Activated T-cell treated with anti-CD3 and anti-CD28 coated beads, Interleukin-2, amount 50 U/mL, for 72 hours (primary cell): ENCODE data around the gene MYO16. TPM values are rescaled to one million over a fixed set of nuclear protein-coding genes. Genes with fewer than 3 reads are reported as not detected.

Source experiments
- ATAC-seq, 2 donors: fragments of 150-1000 bp; cut with Tn5 transposase; replicated peaks in 1 of 2; 2 replicates each; pipeline ENCODE4 v1.10.0; 2021; ENCODE audit warnings: moderate library complexity in 2 of 2, mild to moderate bottlenecking in 1 of 2
- DNase-seq, 2 donors: peaks; one replicate each; pipeline ENCODE4 v3.0.0; 2021 to 2022; ENCODE audit warnings: mixed read lengths in 1 of 2
- H3K27ac Mint-ChIP-seq: one replicate; pipeline ENCODE4 v1.8.0; 2022; ENCODE audit warnings: mild to moderate bottlenecking, moderate library complexity, mixed read lengths
- H3K27me3 Mint-ChIP-seq: one replicate; pipeline ENCODE4 v1.8.0; 2022; ENCODE audit warnings: low read depth, mixed read lengths
- H3K36me3 Mint-ChIP-seq, 2 donors: one replicate each; pipeline ENCODE4 v1.8.0; 2022; ENCODE audit warnings: mixed read lengths in 2 of 2, mild to moderate bottlenecking in 1 of 2; ENCODE audit not compliant: insufficient read depth in 2 of 2
- H3K4me1 Mint-ChIP-seq: one replicate; pipeline ENCODE4 v1.8.0; 2022; ENCODE audit warnings: low read depth, mixed read lengths
- H3K4me3 Mint-ChIP-seq, 2 donors: one replicate each; pipeline ENCODE4 v1.8.0; 2022; ENCODE audit warnings: mild to moderate bottlenecking in 2 of 2, mixed read lengths in 2 of 2, moderate library complexity in 2 of 2
- H3K9me3 Mint-ChIP-seq, 2 donors: one replicate each; pipeline ENCODE4 v1.8.0; 2022; ENCODE audit warnings: mixed read lengths in 2 of 2
- total RNA-seq, 2 donors: library from RNA; stranded (reverse); gene quantifications; one replicate each; pipeline ENCODE4 v1.2.3, GENCODE V29; 2022

Gene MYO16
- total RNA-seq, 2 donors from 2014 or later: not detected

DNA sequence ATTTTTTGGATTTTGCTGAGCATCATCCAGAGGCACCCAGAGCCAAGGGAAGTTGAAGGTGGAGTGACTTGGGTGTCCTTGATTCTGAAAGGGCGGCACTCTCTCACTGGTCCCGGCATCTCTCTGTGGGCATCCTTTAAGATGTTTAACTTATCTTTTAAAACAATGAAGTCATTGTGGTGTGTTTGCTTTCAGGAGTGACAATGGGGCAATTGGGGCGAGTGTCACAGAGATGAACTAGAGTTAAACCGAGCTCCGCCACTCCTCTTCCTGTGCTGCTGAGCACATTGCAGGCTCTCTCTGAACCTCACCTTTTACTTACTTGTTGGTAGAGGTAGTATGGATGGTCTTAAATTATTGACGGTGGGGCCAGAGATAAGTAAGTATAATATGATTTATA is 295.7 kb downstream of the MYO16 start:
- ATAC-seq: no peak
- no peak overlapping the region for H3K27ac Mint-ChIP-seq

DNA sequence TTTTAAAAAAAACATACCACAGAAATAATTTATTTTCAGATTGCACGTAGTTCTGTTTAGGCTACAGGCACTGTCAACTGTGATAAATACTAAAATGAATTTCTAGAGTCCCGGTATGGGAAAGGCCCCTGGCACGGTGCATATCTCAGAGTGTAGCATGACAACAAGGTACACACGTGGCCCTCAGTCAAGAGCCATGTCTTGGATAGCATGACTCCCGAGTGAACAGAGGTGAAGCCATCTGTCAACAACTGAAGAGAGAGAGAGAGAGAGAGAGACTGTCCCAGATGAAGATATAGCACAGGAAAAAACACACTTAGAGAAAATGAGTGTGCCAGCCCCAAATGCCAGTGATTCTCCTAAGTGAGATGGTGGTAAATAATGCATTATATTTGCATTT is 297.5 kb downstream of the MYO16 start:
- Mint-ChIP-seq H3K36me3 (no peaks in the 10 kb centered on the region), H3K4me3 (no peak overlapping the region), H3K9me3 (no peaks in the 10 kb centered on the region), H3K27me3 (peaks cover 7% of the 10 kb centered on the region), H3K27ac (no peak overlapping the region), H3K4me1 (no peaks in the 10 kb centered on the region)
- DNase-seq (no peak), ATAC-seq (no peak)

More for the DNA sequence above, 295.7 kb downstream of the MYO16 start:
- Mint-ChIP-seq H3K36me3 (no peaks in the 10 kb centered on the region), H3K4me3 (no peak overlapping the region), H3K4me1 (no peaks in the 10 kb centered on the region), H3K9me3 (no peaks in the 10 kb centered on the region), H3K27me3 (peaks cover 7% of the 10 kb centered on the region)
- no peak for DNase-seq

DNA sequence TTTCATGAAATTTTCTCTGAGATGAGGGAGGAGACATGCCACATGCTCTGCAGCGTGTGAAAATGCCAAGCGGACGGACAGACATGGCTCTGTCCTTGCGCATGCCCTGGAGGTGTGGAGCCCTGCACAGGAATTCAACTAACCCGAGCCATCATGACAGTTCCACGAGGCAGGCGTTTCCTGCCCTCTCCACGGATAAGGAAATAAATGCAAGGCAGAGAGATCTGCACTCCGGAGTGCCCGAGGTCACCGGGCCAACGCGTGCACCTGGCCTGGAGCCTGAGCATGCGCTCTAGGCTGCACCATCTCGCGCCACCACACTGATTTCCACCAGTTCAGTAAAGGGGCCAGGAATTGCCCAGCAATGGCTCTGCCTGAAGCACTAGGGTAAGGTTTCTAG is 298.2 kb downstream of the MYO16 start:
- no peak for ATAC-seq
- no peak overlapping the region for H3K27ac Mint-ChIP-seq
- peaks cover 7% of the 10 kb centered on the region for H3K27me3 Mint-ChIP-seq

DNA sequence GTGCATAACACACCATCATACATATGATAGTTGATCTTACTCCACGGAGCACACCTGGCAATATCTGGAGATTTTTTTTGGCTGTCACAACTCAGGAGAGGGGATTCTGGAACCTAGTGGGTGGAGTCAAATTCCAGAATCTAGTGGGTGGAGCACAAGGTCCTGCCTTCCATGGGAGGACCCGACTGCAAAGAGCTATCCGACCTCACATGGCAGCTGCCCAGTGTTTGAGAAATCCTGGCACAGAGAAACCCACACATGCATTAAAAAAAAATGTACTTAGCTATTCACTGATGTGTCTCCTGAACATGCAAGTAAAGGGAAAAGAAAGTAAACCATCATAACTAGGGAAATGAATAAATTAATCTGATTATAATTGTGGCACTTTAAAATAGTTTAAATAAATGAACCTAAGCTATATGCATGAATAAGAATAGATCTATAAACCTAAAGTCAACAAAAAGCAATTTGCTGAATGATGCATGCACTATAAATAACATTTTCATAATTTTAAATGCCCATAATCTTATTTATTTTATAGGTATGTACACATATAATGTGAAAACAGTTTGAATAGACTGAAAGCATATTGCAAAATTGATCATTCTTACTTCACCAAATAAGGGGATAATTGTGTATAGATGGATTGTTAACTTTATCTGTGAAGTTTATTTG is 300.3 kb downstream of the MYO16 start:
- Mint-ChIP-seq H3K36me3 (no peaks in the 10 kb centered on the region), H3K4me1 (no peaks in the 10 kb centered on the region), H3K9me3 (no peaks in the 10 kb centered on the region), H3K27me3 (peaks cover 10% of the 10 kb centered on the region), H3K27ac (no peak overlapping the region), H3K4me3 (no peak overlapping the region)
- DNase-seq: no peak
- ATAC-seq: no peak

More for the DNA sequence above, 298.2 kb downstream of the MYO16 start:
- H3K4me1 Mint-ChIP-seq: no peaks in the 10 kb centered on the region
- H3K9me3 Mint-ChIP-seq: no peaks in the 10 kb centered on the region
- no peak for DNase-seq
- no peaks in the 10 kb centered on the region for H3K36me3 Mint-ChIP-seq
- H3K4me3 Mint-ChIP-seq: no peak overlapping the region

DNA sequence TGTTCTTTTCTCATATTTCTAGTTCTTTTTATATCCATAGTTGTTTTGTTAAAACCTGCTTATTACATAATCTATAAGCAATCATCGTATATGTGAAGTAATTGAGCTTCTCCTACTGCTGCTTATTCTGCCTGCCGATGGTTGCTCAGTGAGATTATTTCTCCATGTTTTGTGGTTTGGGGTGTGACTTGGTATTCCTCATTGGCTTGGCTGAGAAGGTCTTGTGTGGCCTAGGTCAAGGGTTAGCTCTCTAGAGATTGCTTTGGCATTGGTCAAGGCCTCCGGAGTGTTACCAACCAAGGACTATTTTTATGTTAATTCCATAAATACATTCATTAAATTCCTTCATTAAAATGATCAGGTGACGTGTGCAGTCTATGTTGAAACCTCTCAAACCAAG is 302.8 kb downstream of the MYO16 start:
- no peak for DNase-seq
- Mint-ChIP-seq H3K27me3 (peaks cover 9% of the 10 kb centered on the region), H3K4me3 (no peak overlapping the region), H3K27ac (no peak overlapping the region), H3K36me3 (peaks cover 0 to 1% of the 10 kb centered on the region in 2 donors), H3K4me1 (no peaks in the 10 kb centered on the region), H3K9me3 (peaks cover 1 to 2% of the 10 kb centered on the region in 2 donors)
- no peak for ATAC-seq

DNA sequence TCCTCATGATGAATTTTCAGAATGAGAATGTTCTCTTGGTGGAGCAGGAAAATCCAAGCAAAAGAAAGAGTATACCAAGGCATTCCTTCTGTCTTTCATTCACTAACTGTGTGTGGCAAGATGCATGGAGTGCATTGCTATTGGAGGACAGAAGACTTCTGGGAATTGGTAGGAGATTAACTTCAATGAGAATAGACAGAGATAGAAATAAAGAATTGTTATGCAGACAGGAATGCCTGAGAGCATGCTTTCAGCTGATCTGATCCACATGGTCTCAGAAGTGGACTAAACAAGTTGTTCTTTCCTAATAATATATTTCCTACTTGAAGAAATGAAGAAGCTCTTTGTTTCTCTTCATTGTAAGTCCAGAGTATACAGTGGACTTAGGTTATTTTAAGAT is 303.6 kb downstream of the MYO16 start:
- DNase-seq (no peak), ATAC-seq (no peak)
- H3K27me3 Mint-ChIP-seq: peaks cover 9% of the 10 kb centered on the region
- peaks cover 3 to 4% of the 10 kb centered on the region in 2 donors for H3K9me3 Mint-ChIP-seq
- no peak overlapping the region for H3K27ac Mint-ChIP-seq
- H3K4me1 Mint-ChIP-seq: no peaks in the 10 kb centered on the region
- peaks cover 2 to 3% of the 10 kb centered on the region in 2 donors for H3K36me3 Mint-ChIP-seq
- no peak overlapping the region for H3K4me3 Mint-ChIP-seq

DNA sequence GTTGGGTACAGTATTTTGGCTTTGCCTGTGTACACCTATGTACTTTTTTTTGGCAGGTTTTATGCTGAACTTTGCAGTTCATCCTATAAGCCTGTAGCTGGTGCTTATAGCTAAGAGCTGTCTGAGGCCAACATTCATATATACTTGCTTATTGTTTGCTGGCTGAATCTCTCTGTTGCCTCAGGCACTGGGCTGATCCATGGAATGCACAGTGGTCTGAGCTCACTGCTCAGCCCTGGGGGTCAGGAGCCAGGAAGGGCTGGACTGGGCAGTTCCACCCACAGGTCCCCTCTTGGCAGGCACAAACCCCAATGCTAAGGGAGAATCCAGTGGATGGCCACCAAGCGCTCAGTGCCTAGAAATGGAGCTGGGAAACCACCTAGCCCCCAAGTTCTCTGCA is 308.7 kb downstream of the MYO16 start:
- Mint-ChIP-seq H3K4me3 (no peak overlapping the region), H3K27ac (no peak overlapping the region), H3K4me1 (no peaks in the 10 kb centered on the region), H3K36me3 (peaks cover 2 to 5% of the 10 kb centered on the region in 2 donors), H3K9me3 (peaks cover 3 to 4% of the 10 kb centered on the region in 2 donors), H3K27me3 (peaks cover 9% of the 10 kb centered on the region)
- no peak for DNase-seq
- no peak for ATAC-seq

DNA sequence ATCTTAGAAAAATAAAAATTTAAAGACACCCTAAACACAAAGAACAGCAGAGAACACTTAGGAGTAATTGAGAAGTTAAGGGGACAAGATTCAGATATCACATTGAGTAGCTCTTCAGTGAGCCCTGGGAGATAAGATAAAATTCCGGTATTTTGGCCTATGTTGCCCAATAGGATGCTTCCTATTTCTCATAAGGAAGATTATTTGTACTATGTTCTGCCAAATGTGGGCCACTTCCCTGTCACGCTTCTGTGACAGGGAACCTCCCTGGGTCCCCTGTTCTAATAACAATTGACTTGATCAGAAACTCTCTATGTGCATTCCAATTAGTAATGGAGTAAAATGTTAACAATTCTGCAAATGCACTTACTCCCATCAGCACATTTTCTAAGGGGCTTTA is 310.7 kb downstream of the MYO16 start:
- H3K9me3 Mint-ChIP-seq: peaks cover 2 to 4% of the 10 kb centered on the region in 2 donors
- H3K27me3 Mint-ChIP-seq: peaks cover 2% of the 10 kb centered on the region
- no peak overlapping the region for H3K27ac Mint-ChIP-seq
- DNase-seq (no peak), ATAC-seq (no peak)
- H3K36me3 Mint-ChIP-seq: peaks cover 2 to 5% of the 10 kb centered on the region in 2 donors
- H3K4me1 Mint-ChIP-seq: no peaks in the 10 kb centered on the region
- no peak overlapping the region for H3K4me3 Mint-ChIP-seq

DNA sequence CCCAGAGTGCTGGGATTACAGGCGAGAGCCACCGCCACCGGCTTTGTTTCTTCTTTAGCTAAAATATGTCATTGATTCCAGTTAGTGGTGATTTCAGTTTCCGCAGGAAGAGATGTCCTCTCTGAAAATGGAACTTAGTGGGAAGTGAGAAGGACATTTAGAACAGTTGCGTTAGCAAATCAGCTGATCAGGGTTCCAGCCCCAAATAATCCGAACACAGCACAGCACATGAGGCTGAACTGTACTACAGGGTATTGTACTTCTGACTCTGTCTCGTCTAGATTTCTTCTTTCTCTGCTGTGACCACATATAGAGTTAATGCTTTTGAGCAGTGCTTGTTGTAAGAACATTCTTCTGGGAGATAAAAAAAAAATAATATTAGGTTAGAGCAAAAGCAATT is 314.4 kb downstream of the MYO16 start:
- H3K27me3 Mint-ChIP-seq: no peaks in the 10 kb centered on the region
- DNase-seq: no peak
- H3K4me3 Mint-ChIP-seq: no peak overlapping the region
- no peak for ATAC-seq
- H3K36me3 Mint-ChIP-seq: no peaks in the 10 kb centered on the region
- H3K9me3 Mint-ChIP-seq: no peaks in the 10 kb centered on the region
- H3K27ac Mint-ChIP-seq: no peak overlapping the region
- H3K4me1 Mint-ChIP-seq: no peaks in the 10 kb centered on the region

DNA sequence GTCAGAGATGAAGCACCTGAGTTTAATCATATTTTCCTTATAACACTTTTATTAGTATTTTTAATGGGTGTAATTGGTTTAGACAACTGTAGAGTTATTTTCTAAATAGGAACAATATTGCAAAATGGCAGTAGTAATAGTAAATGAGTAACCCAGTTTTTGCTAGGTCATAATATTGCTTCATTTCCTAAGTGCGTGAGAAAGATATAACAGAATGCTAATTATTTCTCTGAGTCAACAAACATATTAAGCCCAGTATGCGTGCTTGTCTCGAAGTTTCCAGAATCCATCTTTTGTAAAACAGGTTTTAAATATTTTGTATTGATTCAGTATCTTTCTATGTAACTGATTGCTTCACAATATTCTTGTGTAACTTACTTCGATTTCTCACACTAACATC is 315.3 kb downstream of the MYO16 start:
- Mint-ChIP-seq H3K27ac (no peak overlapping the region), H3K4me3 (no peak overlapping the region), H3K4me1 (no peaks in the 10 kb centered on the region), H3K36me3 (no peaks in the 10 kb centered on the region), H3K27me3 (no peaks in the 10 kb centered on the region), H3K9me3 (no peaks in the 10 kb centered on the region)
- DNase-seq: no peak
- ATAC-seq: no peak

DNA sequence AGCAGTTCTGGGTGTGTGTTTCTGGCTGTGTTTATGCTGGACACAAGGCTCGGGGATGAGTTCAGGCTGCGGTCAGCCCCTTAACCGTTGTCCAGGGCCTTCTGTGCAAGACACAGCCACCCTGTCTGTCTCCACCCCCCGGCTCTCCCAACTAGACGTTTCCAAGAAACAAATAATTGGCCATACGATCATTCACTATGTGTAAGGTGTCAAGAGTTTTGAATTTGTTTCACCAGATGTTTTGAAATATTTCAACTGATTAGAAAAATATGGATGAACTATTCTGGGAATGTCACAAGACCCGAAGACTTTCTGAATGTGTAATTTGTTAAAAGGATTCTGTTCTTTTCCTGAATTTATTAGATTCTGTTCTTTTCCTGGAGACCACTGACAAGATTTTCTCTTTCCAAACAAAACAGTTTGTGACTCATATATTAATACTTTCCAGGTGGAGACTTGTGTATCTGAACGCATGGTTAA is 318.2 kb downstream of the MYO16 start:
- ATAC-seq (no peak), DNase-seq (no peak)
- H3K27ac Mint-ChIP-seq: no peak overlapping the region
- H3K36me3 Mint-ChIP-seq: no peaks in the 10 kb centered on the region
- H3K4me1 Mint-ChIP-seq: no peaks in the 10 kb centered on the region
- H3K9me3 Mint-ChIP-seq: no peaks in the 10 kb centered on the region
- no peak overlapping the region for H3K4me3 Mint-ChIP-seq
- H3K27me3 Mint-ChIP-seq: no peaks in the 10 kb centered on the region

DNA sequence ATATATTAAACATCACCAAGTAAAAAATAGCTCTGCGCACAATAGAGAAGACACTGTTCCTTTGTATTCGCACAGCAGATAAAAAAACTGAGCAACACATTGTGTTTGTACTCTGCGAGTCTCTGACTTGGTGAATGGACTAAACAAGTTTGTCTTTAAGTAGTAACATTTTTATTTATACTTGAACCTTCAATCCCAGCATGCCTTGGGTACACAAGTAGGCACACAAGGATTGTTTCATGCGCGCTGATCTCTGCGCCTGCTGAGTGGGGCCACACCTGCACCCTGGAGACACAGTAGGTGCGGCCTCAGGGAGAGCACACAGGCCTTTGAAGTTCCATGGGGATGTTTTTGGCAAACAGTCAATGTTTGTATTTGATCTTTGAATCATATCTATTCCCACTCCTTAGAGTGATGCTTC is 318.9 kb downstream of the MYO16 start:
- DNase-seq: no peak
- no peaks in the 10 kb centered on the region for H3K9me3 Mint-ChIP-seq

DNA sequence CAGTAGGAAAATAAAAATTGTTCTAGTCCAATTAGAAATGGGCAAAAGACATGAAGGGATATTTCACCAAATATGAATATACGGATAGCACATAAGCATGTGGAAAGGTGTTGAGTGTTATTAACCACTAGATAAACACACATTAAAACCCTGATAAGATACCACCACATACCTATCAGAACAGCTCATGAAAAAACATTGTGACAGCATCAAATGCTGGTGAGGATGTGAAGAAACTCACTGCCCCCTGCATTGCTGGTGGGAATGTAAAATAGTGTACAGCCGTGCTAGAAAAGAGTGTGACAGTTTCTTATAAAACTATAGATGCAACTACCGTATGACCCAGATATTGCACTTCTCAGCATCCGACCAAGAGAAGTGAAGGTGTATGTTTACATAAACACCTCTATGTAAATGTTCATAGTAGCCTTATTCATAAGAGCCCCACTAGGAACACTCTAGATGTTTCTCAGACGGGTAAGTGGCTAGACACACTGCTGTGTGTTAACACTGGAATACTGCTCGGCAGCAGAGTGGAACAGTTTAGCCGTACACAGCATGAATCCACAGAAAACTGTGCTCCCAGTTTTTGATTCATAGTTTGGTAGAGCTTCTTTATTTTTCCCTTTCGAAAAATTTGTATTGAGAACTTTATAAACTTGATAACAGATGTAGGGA is 321.1 kb downstream of the MYO16 start:
- Mint-ChIP-seq H3K36me3 (no peaks in the 10 kb centered on the region), H3K4me1 (no peaks in the 10 kb centered on the region), H3K4me3 (no peak overlapping the region), H3K9me3 (no peaks in the 10 kb centered on the region), H3K27ac (no peak overlapping the region), H3K27me3 (peaks cover 6% of the 10 kb centered on the region)
- DNase-seq: no peak
- ATAC-seq: no peak

More for the DNA sequence above, 318.9 kb downstream of the MYO16 start:
- no peaks in the 10 kb centered on the region for H3K4me1 Mint-ChIP-seq
- H3K27me3 Mint-ChIP-seq: no peaks in the 10 kb centered on the region
- no peak overlapping the region for H3K27ac Mint-ChIP-seq
- no peaks in the 10 kb centered on the region for H3K36me3 Mint-ChIP-seq
- no peak overlapping the region for H3K4me3 Mint-ChIP-seq
- ATAC-seq: no peak
